MG63 (cell line): ENCODE results near the gene GALNT2. TPM values are rescaled to one million over a fixed set of nuclear protein-coding genes. Genes with fewer than 3 reads are reported as not detected.

Source experiments
- DNase-seq: peaks from one replicate; pipeline ENCODE4 v3.0.0-alpha.2; 2020
- H3K27me3 ChIP-seq: fragments of 250-450 bp; sonication (Bioruptor Pico); 2 replicates; pipeline ENCODE4 v1.5.1; 2020; ENCODE audit warnings: mild to moderate bottlenecking, moderate library complexity
- H3K36me3 ChIP-seq: fragments of 250-450 bp; sonication (Bioruptor Pico); 2 replicates; pipeline ENCODE4 v1.5.1; 2020; ENCODE audit warnings: mild to moderate bottlenecking, moderate library complexity
- H3K4me3 ChIP-seq: fragments of 250-450 bp; sonication (Bioruptor Pico); 2 replicates; pipeline ENCODE4 v1.5.1; 2020; ENCODE audit warnings: mild to moderate bottlenecking, moderate library complexity
- H3K9me3 ChIP-seq: fragments of 250-450 bp; sonication (Bioruptor Pico); 2 replicates; pipeline ENCODE4 v1.5.1; 2020; ENCODE audit warnings: mild to moderate bottlenecking, moderate library complexity
- total RNA-seq: library from RNA; depleted of rRNA; stranded (reverse); fragments of >200 nt; shearing (Covaris generic); gene quantifications from 2 replicates; pipeline ENCODE4 v1.2.3, GENCODE V29; 2014; ENCODE audit warnings: low replicate concordance

GALNT2 gene
- total RNA-seq, 1 experiment from 2014 or later, result 149 TPM

DNA sequence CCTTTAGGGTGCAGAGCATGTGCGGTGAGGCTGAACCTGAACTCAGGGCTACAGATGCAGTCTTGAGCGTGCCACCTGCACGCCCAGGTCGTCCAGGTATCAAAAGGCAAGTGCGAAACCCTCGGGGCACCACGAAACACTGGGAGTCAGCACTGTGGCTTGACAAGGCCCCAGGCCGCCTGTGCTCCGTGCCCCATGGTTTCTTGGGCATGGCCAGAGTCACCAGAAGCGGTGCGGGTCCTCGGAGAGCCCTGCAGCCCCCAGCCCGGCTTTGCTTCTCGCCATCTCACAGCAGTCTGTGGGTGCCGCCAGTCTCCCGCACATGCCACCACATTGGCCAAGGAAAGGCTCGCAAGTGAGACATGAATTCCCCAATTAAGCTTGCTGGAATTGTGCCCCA lies 241.8 kb downstream of the GALNT2 start:
- Histone ChIP-seq H3K9me3 (no peaks in the 10 kb centered on the region), H3K4me3 (no peak overlapping the region), H3K27me3 (no peaks in the 10 kb centered on the region; the same call in 1 of the 2 replicates), H3K36me3 (no peaks in the 10 kb centered on the region)
- no peak for DNase-seq

DNA sequence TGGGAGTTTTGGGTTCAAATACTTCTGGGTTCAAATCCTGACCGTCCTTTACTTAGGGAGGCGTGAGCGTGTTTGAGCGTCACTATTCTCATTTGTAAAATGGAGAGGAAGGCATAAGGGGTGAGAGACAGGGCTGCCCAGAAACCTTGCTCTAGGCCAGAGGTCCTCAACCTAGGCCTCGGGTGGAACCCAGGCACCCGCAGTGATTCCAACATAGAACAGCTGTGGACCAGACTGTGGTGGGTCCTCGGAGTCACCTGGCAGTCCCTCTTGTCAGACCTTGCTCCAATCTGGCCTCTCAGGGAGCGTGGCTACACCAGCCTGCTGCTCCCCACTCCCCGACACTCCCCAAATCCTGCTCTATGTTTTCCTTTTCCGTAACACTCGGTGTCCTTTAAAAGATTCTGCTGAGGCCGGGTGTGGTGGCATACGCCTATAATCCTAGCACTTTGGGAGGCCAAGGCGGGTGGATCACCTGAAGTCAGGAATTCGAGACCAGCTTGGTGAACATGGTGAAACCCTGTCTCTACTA lies 242.7 kb downstream of the GALNT2 start:
- no peak overlapping the region for H3K4me3 ChIP-seq
- H3K9me3 ChIP-seq, result no peaks in the 10 kb centered on the region
- H3K27me3 ChIP-seq, result no peaks in the 10 kb centered on the region; the same call in 1 of the 2 replicates
- DNase-seq, result no peak
- H3K36me3 ChIP-seq, result no peaks in the 10 kb centered on the region

DNA sequence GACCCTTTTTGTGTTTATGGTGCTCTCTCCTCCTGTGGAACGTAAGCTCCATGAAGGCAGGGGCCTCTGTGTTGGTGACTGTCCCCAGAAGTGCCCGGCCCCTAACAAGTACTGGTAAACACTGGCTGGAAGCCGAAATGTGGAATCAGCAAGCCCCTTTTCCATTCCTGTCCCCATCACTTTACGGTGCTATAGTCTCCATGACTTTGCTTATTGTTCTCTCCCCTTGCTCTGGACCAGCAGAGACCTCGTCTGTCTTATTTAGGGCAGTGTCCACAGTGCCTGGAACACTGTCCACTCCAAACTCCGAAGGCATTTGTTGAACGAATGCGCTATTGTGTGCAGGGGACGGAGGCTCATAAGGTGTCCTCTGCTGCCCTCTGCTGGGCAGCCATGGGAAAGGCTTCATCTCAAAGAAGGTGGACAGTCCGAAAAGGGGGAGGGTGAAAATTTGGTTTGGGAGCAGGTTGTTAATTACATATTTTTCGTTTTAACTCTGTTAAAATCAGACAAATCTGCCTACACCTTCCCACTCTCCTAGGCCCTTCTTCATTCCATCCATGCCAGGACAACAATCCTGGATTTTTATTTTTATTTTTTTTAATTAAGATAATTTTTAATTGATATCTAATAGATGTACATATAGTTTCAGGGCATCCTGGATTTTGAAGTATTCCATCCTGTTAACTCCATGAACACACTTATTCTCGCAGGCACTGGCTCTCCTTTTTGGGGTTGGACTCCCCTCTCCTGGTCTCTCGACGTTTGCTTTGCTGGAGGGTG lies 243.5 kb downstream of the GALNT2 start:
- Histone ChIP-seq H3K36me3 (no peaks in the 10 kb centered on the region), H3K4me3 (no peak overlapping the region), H3K9me3 (no peaks in the 10 kb centered on the region), H3K27me3 (no peaks in the 10 kb centered on the region; the same call in 1 of the 2 replicates)
- DNase-seq, result peak; percentile 58

DNA sequence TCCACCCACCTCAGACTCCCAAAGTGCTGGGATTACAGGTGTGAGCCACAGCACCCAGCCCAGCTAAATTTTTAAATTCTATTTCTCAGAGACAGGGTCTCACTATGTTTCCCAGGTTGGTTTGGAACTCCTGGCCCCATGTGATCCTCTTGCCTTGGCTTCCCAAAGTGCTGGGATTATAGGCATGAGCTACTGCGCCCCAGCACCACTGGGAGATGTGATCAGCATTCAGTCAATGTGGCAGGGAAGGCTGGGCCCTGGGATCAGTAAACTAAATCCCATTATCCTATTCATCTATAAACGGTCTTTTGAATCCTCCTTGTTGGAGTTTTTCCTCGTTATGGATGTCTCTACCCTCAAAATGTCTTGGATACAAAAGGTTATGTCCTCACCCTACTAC lies 245.6 kb downstream of the GALNT2 start:
- no peak for DNase-seq
- no peaks in the 10 kb centered on the region for H3K36me3 ChIP-seq
- H3K9me3 ChIP-seq, result no peaks in the 10 kb centered on the region
- no peaks in the 10 kb centered on the region; the same call in 1 of the 2 replicates for H3K27me3 ChIP-seq
- no peak overlapping the region for H3K4me3 ChIP-seq

- no peak for DNase-seq
- Histone ChIP-seq H3K36me3 (no peaks in the 10 kb centered on the region), H3K27me3 (no peaks in the 10 kb centered on the region; the same call in 1 of the 2 replicates), H3K9me3 (no peaks in the 10 kb centered on the region), H3K4me3 (no peak overlapping the region)
These were observed 246.6 kb downstream of the GALNT2 start for GRCh38 chr1:230313453-230314141.

DNA sequence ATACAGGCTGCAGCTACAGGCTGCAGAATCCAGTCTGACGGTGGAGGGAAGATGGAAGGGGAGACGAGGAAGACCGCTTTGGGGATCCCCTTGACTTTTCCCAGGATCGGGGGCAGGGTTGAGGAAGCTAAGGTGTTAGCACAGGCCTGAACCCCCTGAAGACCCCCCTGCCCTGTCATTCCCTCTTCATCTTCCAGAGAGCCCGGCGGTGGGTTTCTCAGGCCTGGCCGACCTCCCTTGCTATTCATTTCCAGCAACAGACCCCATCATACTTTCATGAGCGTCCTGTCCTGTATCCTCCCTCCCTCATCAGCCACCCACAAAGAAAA lies 247.1 kb downstream of the GALNT2 start:
- no peak for DNase-seq
- H3K9me3 ChIP-seq, result no peaks in the 10 kb centered on the region

GRCh38 chr1:230315099-230315498 lies 248.1 kb downstream of the GALNT2 start:
- DNase-seq, result no peak
- no peak overlapping the region for H3K4me3 ChIP-seq
- no peaks in the 10 kb centered on the region for H3K36me3 ChIP-seq
- H3K9me3 ChIP-seq, result no peaks in the 10 kb centered on the region
- H3K27me3 ChIP-seq, result no peaks in the 10 kb centered on the region; the same call in 1 of the 2 replicates

More for the DNA sequence above, 247.1 kb downstream of the GALNT2 start:
- Histone ChIP-seq H3K4me3 (no peak overlapping the region), H3K27me3 (no peaks in the 10 kb centered on the region; the same call in 1 of the 2 replicates), H3K36me3 (no peaks in the 10 kb centered on the region)

GRCh38 chr1:230316864-230317745 lies 250.1 kb downstream of the GALNT2 start:
- Histone ChIP-seq H3K36me3 (no peaks in the 10 kb centered on the region), H3K27me3 (no peaks in the 10 kb centered on the region; the same call in 1 of the 2 replicates), H3K4me3 (no peak overlapping the region), H3K9me3 (no peaks in the 10 kb centered on the region)
- no peak for DNase-seq

- Histone ChIP-seq H3K36me3 (no peaks in the 10 kb centered on the region), H3K9me3 (no peaks in the 10 kb centered on the region), H3K4me3 (no peak overlapping the region), H3K27me3 (no peaks in the 10 kb centered on the region)
- DNase-seq, result no peak
These were observed 251.1 kb downstream of the GALNT2 start for GRCh38 chr1:230317823-230318819.

GRCh38 chr1:230319014-230319747 lies 252.1 kb downstream of the GALNT2 start:
- Histone ChIP-seq H3K4me3 (no peak overlapping the region), H3K27me3 (no peaks in the 10 kb centered on the region), H3K36me3 (no peaks in the 10 kb centered on the region), H3K9me3 (no peaks in the 10 kb centered on the region)
- no peak for DNase-seq

- no peaks in the 10 kb centered on the region for H3K27me3 ChIP-seq
- no peak for DNase-seq
- no peaks in the 10 kb centered on the region for H3K9me3 ChIP-seq
- H3K36me3 ChIP-seq, result no peaks in the 10 kb centered on the region
- H3K4me3 ChIP-seq, result no peak overlapping the region
These were observed 253.8 kb downstream of the GALNT2 start for GRCh38 chr1:230320804-230321203.

DNA sequence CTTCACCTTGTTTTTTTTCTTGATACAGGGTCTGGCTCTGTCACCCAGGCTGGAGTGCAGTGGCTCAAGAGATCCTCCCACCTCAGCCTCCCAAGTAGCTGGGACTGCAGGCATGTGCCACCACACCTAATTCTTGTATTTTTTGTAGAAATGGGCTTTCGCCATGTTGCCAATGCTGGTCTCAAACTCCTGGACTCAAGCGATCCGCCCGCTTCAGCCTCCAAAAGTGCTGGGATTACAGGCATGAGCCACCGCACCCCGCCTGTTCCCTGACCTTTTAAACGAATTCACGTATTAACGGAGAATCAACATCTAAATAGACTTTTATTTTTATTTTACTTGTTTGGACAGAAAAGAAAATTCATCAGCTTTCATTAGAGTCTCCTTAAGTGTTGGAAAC lies 254.3 kb downstream of the GALNT2 start:
- H3K36me3 ChIP-seq, result no peaks in the 10 kb centered on the region
- H3K4me3 ChIP-seq, result no peak overlapping the region
- H3K27me3 ChIP-seq, result no peaks in the 10 kb centered on the region
- no peak for DNase-seq
- H3K9me3 ChIP-seq, result no peaks in the 10 kb centered on the region

DNA sequence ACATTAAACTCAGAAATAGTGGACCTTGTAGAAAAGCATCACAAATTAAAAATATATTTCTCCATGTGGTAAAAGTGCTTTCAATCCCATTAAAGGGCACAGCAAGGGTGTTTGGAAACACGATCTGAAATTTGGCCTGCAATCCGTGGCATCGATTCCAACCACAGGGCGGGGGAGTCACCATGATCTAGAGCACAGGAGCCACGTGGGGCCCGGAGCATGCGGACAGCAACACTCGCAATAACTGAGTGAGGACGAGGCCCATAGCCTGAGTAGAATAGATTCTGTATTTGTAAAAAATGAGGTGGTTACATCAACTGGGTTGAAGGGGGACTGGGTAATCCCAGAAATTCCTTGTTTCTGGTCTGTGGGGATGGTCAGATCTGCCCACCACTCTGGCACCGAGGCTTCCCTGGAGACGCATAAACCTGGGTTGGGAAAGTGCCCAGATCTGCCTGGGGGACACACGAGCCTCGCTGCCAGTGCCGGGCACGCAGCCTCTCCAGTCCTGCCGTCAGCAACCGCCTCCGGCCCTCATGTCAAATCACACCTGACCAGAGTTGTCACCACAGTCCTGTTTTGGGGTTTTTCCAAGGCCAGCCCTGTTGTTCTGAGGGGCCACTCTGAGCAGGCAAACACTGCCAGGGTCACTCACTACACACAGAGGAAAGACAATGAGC lies 254.8 kb downstream of the GALNT2 start:
- DNase-seq, result no peak
- Histone ChIP-seq H3K4me3 (no peak overlapping the region), H3K9me3 (no peaks in the 10 kb centered on the region), H3K36me3 (no peaks in the 10 kb centered on the region), H3K27me3 (no peaks in the 10 kb centered on the region)

GRCh38 chr1:230322421-230322756 lies 255.4 kb downstream of the GALNT2 start:
- Histone ChIP-seq H3K27me3 (no peaks in the 10 kb centered on the region), H3K9me3 (no peaks in the 10 kb centered on the region), H3K36me3 (no peaks in the 10 kb centered on the region), H3K4me3 (no peak overlapping the region)
- no peak for DNase-seq
